ENCODE data around the gene ENAM. TPM values are rescaled to one million over a fixed set of nuclear protein-coding genes. Genes with fewer than 3 reads are reported as not detected.

The ENAM gene
- total and polyA plus RNA-seq, 2 of the 8 experiments (the other 6 are each of a cell fraction or from before 2014, with no cell fraction given): not detected

GRCh38 chr4:70687821-70688794 is 59.6 kb downstream of the ENAM start, which contains the start of gene UTP3 (continued):
- TF ChIP-seq RXRA (IDR thresholded peaks at IDR 0.05; ENCODE audit: insufficient read depth, low read depth, low read length) (no peak), SRF (IDR thresholded peaks at IDR 0.05; ENCODE audit: low read depth, low read length) (peak; percentile 28; the same call in 1 of the 2 replicates), TAF7 (optimal IDR thresholded peaks at IDR 0.05; ENCODE audit: borderline replicate concordance, low read depth, low read length) (peak; percentile 16), E2F6 (IDR thresholded peaks at IDR 0.05) (peak; percentile 68; the same call in 1 of the 2 replicates), RNF2 (IDR thresholded peaks at IDR 0.05; ENCODE audit: borderline replicate concordance, low read depth, low read length, missing control alignments, poor library complexity, severe bottlenecking) (no peak), TBP (IDR thresholded peaks at IDR 0.05; ENCODE audit: low read depth, low read length) (peak; percentile 85), NRF1 (IDR thresholded peaks at IDR 0.05; ENCODE audit: low read depth, low read length) (no peak), JUN (IDR thresholded peaks at IDR 0.05; ENCODE audit: low read depth, low read length) (no peak), POU5F1 (IDR thresholded peaks at IDR 0.05; ENCODE audit: low read depth, low read length) (no peak), YY1 (IDR thresholded peaks at IDR 0.05; ENCODE audit: low read depth, low read length) (peak; percentile 22; the same call in 1 of the 2 replicates), POLR2AphosphoS5 (IDR thresholded peaks at IDR 0.05; ENCODE audit: low read depth, low read length) (peak; percentile 68), TAF1 (IDR thresholded peaks at IDR 0.05; ENCODE audit: low read depth, low read length) (peak; percentile 79), KDM4A (IDR thresholded peaks at IDR 0.05; ENCODE audit: low read depth, low read length, severe bottlenecking) (peak; percentile 53), EZH2 (IDR thresholded peaks at IDR 0.05; ENCODE audit: low read depth, low read length, severe bottlenecking) (no peak), CBX5 (IDR thresholded peaks at IDR 0.05; ENCODE audit: low read depth, low read length) (no peak), KDM5A (IDR thresholded peaks at IDR 0.05; ENCODE audit: low read length) (peak; percentile 38; the same call in 1 of the 2 replicates), SP2 (IDR thresholded peaks at IDR 0.05; ENCODE audit: low read length) (no peak), TCF12 (IDR thresholded peaks at IDR 0.05; ENCODE audit: low read depth, low read length) (peak; percentile 62; the same call in 1 of the 2 replicates), SUZ12 (IDR thresholded peaks at IDR 0.05; ENCODE audit: low read length) (no peak), CBX8 (IDR thresholded peaks at IDR 0.05; ENCODE audit: borderline replicate concordance, low read depth, low read length) (no peak)
- TF ChIP-seq, protein P1, sequence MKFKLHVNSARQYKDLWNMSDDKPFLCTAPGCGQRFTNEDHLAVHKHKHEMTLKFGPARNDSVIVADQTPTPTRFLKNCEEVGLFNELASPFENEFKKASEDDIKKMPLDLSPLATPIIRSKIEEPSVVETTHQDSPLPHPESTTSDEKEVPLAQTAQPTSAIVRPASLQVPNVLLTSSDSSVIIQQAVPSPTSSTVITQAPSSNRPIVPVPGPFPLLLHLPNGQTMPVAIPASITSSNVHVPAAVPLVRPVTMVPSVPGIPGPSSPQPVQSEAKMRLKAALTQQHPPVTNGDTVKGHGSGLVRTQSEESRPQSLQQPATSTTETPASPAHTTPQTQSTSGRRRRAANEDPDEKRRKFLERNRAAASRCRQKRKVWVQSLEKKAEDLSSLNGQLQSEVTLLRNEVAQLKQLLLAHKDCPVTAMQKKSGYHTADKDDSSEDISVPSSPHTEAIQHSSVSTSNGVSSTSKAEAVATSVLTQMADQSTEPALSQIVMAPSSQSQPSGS (IDR thresholded peaks at IDR 0.05; ENCODE audit: low read length): peak; percentile 84; the same call in 1 of the 2 replicates

Data from H1 (cell line).